OCI-LY7 (cell line): ENCODE results near the gene ANKUB1. TPM values are rescaled to one million over a fixed set of nuclear protein-coding genes. Genes with fewer than 3 reads are reported as not detected.

Experiments
- BruUV-seq: library from RNA; stranded (reverse); fragments of 400-500 nt; replicated peaks from 2 replicates; lab custom pipeline; 2021; lab: Mats Ljungman, UMichigan
- CTCF ChIA-PET: fragments of 300-600 bp; sonication (Branson Sonifier 250); formaldehyde crosslinking; loops from one replicate; lab custom pipeline; 2022; ENCODE audit warnings: antibody characterized with exemption; ENCODE audit not compliant: unreplicated experiment; lab: Charles Lee
- POLR2A ChIA-PET: fragments of 300-600 bp; sonication (Branson Sonifier 250); formaldehyde crosslinking; loops from one replicate; lab custom pipeline; 2022; ENCODE audit warnings: antibody characterized with exemption; lab: Charles Lee
- DNase-seq: peaks from one replicate; pipeline ENCODE4 v3.0.0-alpha.2; 2015; ENCODE audit warnings: low spot score
- H2AFZ ChIP-seq: fragments of 200-600 bp; sonication (generic), shearing (Covaris generic); 2 replicates; pipeline ENCODE4 v1.6.1; 2014; ENCODE audit warnings: mild to moderate bottlenecking, antibody characterized with exemption, low read length, moderate library complexity
- H3K27ac ChIP-seq: fragments of 200-600 bp; sonication (generic); 2 replicates; pipeline ENCODE4 v1.5.1; 2014; ENCODE audit warnings: mixed run types, low read depth, mild to moderate bottlenecking, moderate library complexity, low read length, inconsistent platforms; ENCODE audit not compliant: poor library complexity, severe bottlenecking
- H3K36me3 ChIP-seq: fragments of 200-600 bp; sonication (generic); 2 replicates; pipeline ENCODE4 v1.6.1; 2014; ENCODE audit warnings: mild to moderate bottlenecking, antibody characterized with exemption, low read length, moderate library complexity, mixed read lengths; ENCODE audit not compliant: insufficient read depth
- H3K4me1 ChIP-seq: fragments of 200-600 bp; sonication (generic); 2 replicates; pipeline ENCODE4 v1.5.1; 2014; ENCODE audit warnings: mild to moderate bottlenecking, low read length; ENCODE audit not compliant: insufficient read depth, poor library complexity, severe bottlenecking
- H3K4me2 ChIP-seq: fragments of 200-600 bp; sonication (generic); 2 replicates; pipeline ENCODE4 v1.6.1; 2014; ENCODE audit warnings: mild to moderate bottlenecking, low read length
- H3K4me3 ChIP-seq: fragments of 200-600 bp; sonication (generic); 2 replicates; pipeline ENCODE4 v1.5.1; 2014; ENCODE audit warnings: mild to moderate bottlenecking, low read depth, low read length; ENCODE audit not compliant: poor library complexity, severe bottlenecking
- H3K79me2 ChIP-seq: fragments of 200-600 bp; sonication (generic); 2 replicates; pipeline ENCODE4 v1.6.1; 2016; ENCODE audit warnings: low read depth, mild to moderate bottlenecking, low read length, moderate library complexity, mixed read lengths; ENCODE audit not compliant: insufficient read depth
- H3K9me2 ChIP-seq: fragments of 200-600 bp; sonication (generic); 2 replicates; pipeline ENCODE4 v1.6.1; 2016; ENCODE audit warnings: mild to moderate bottlenecking, low read length, mixed read lengths; ENCODE audit not compliant: insufficient read depth
- H3K9me3 ChIP-seq: fragments of 200-600 bp; sonication (generic); 2 replicates; pipeline ENCODE4 v1.6.1; 2014; ENCODE audit warnings: mild to moderate bottlenecking, mixed run types, low read length, mixed read lengths
- H4K20me1 ChIP-seq: fragments of 200-600 bp; sonication (generic); 2 replicates; pipeline ENCODE4 v1.6.1; 2014; ENCODE audit warnings: mild to moderate bottlenecking, antibody characterized with exemption, low read length, moderate library complexity, mixed read lengths; ENCODE audit not compliant: insufficient read depth
- CTCF ChIP-seq: fragments of 200-600 bp; sonication (generic); conservative IDR thresholded peaks from 2 replicates; pipeline ENCODE4 v1.5.1; 2014; ENCODE audit warnings: mild to moderate bottlenecking, antibody characterized with exemption, low read length, moderate library complexity, mixed read lengths
- EZH2phosphoT487 ChIP-seq: fragments of 200-600 bp; sonication (generic); IDR thresholded peaks from 2 replicates; pipeline ENCODE4 v1.6.1; 2018; ENCODE audit warnings: low read depth, borderline replicate concordance, mild to moderate bottlenecking, mixed run types, antibody characterized with exemption, low read length, moderate library complexity, mixed read lengths
- intact Hi-C: fragments of 100-400 bp; cut with micrococcal nuclease; formaldehyde crosslinking; loops from one replicate; pipeline ENCODE4 v1.10.0; 2022; ENCODE audit not compliant: unreplicated experiment
- total RNA-seq, 2 experiments: library from RNA; depleted of rRNA in 1 of 2; stranded (reverse); fragments of >200 nt in 1 of 2; shearing (Covaris generic) in 1 of 2; gene quantifications; 2 replicates each; pipeline ENCODE4 v1.2.3, GENCODE V29; 2014 to 2022

The ANKUB1 gene
- total RNA-seq, 2 experiments from 2014 or later = not detected

GRCh38 chr3:149738876-149739275 is 53.5 kb downstream of the ANKUB1 start:
- intact Hi-C loops = no loop called here
- no peaks in the 10 kb centered on the region for H3K9me2 ChIP-seq
- H3K4me2 ChIP-seq = no peak overlapping the region
- TF ChIP-seq CTCF (no peak), EZH2phosphoT487 (no peak)
- H3K4me1 ChIP-seq = no peaks in the 10 kb centered on the region
- H4K20me1 ChIP-seq = no peaks in the 10 kb centered on the region
- peaks cover 56% of the 10 kb centered on the region for H3K36me3 ChIP-seq
- no TSS peak for BruUV-seq
- H3K79me2 ChIP-seq = no peaks in the 10 kb centered on the region
- CTCF ChIA-PET = no interaction called here
- H3K9me3 ChIP-seq = no peaks in the 10 kb centered on the region
- H2AFZ ChIP-seq = no peak overlapping the region
- no peak overlapping the region for H3K4me3 ChIP-seq
- DNase-seq = no peak
- POLR2A ChIA-PET = no interaction called here
- no peak overlapping the region for H3K27ac ChIP-seq

- Histone ChIP-seq H4K20me1 (no peaks in the 10 kb centered on the region), H3K4me1 (no peaks in the 10 kb centered on the region), H3K4me3 (no peak overlapping the region), H3K4me2 (no peak overlapping the region), H3K9me2 (no peaks in the 10 kb centered on the region), H2AFZ (no peak overlapping the region), H3K27ac (no peak overlapping the region), H3K36me3 (peaks cover 38% of the 10 kb centered on the region), H3K9me3 (no peaks in the 10 kb centered on the region), H3K79me2 (no peaks in the 10 kb centered on the region)
- intact Hi-C loops = no loop called here
- TF ChIP-seq EZH2phosphoT487 (no peak), CTCF (no peak)
- DNase-seq = no peak
- no TSS peak for BruUV-seq
- ChIA-PET CTCF (no interaction called here), POLR2A (interaction anchor here (0.5 to 1.0 kb wide), 3 partner anchors 13 to 19 kb away, joined by 3 read pairs; no protein-coding TSS in a partner anchor)
Measured at GRCh38 chr3:149736953-149737205, 55.5 kb downstream of the ANKUB1 start.

- no peak overlapping the region for H3K27ac ChIP-seq
- no peak overlapping the region for H3K4me2 ChIP-seq
- CTCF ChIA-PET = no interaction called here
- no peaks in the 10 kb centered on the region for H3K4me1 ChIP-seq
- POLR2A ChIA-PET = interaction anchor here (0.7 to 0.9 kb wide), 3 partner anchors 16 to 326 kb away, joined by 3 to 5 read pairs (median 3); no protein-coding TSS in a partner anchor
- no peak overlapping the region for H3K4me3 ChIP-seq
- no peak for DNase-seq
- no peaks in the 10 kb centered on the region for H3K79me2 ChIP-seq
- H2AFZ ChIP-seq = no peak overlapping the region
- H3K36me3 ChIP-seq = peaks cover 33% of the 10 kb centered on the region
- no peak for TF ChIP-seq CTCF
- no peak for TF ChIP-seq EZH2phosphoT487
- no peaks in the 10 kb centered on the region for H3K9me2 ChIP-seq
- H4K20me1 ChIP-seq = no peaks in the 10 kb centered on the region
- no peaks in the 10 kb centered on the region for H3K9me3 ChIP-seq
- intact Hi-C loops = no loop called here
- BruUV-seq = no TSS peak
Measured at GRCh38 chr3:149736175-149736952, 56.0 kb downstream of the ANKUB1 start.
